Activated CD4-positive, CD25-positive, alpha-beta regulatory T cell treated with anti-CD3 and anti-CD28 coated beads, Interleukin-2, amount 50 U/mL, for 24 hours (primary cell): ENCODE measurements around the gene MGMT.

Source experiments
- ATAC-seq, 2 donors: fragments of 150-1000 bp; cut with Tn5 transposase; one replicate each; pipeline ENCODE4 v1.10.0; 2021; ENCODE audit warnings: mild to moderate bottlenecking in 1 of 2, moderate library complexity in 1 of 2

Gene MGMT

DNA sequence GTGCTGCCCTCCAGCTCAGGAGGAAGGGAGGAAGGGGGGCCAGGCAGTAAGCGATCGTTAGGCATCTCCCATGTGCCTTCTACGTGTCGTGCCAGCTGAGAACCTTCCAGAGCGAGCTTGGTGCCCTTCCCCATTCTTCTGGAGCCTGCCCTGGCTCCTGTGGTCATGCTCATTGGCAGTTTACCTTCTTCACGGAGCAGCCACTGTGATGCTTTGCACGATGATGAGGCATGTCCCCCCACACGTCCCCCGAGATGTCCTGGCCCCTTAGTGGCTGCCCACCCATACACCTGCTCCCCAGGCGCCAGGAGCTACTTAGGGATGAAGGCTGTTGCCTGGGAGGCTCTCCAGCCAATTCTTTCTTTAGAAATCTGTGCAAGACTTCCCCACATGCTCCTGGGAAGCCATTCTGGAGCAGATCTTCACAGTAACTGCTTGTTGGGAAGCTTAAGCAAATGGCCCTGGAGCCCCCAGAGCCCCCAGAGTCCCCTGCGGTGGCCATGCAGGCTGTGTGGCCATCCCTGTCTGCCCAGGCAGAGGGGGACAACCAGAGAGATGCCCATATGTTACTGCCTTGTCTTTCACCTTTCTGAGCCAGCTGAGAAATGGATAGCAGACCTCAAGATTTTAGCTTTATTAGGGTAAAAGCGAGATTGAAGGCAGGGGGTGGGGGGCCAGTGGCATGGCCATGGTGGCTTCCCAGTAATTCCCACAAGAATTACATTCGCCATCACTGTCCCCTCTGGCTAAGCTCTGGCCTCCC, 298.0 kb downstream of the MGMT start:
- ATAC-seq = no peak

- ATAC-seq = no peak
Observed at GRCh38 chr10:129765664-129766550, 298.9 kb downstream of the MGMT start.

DNA sequence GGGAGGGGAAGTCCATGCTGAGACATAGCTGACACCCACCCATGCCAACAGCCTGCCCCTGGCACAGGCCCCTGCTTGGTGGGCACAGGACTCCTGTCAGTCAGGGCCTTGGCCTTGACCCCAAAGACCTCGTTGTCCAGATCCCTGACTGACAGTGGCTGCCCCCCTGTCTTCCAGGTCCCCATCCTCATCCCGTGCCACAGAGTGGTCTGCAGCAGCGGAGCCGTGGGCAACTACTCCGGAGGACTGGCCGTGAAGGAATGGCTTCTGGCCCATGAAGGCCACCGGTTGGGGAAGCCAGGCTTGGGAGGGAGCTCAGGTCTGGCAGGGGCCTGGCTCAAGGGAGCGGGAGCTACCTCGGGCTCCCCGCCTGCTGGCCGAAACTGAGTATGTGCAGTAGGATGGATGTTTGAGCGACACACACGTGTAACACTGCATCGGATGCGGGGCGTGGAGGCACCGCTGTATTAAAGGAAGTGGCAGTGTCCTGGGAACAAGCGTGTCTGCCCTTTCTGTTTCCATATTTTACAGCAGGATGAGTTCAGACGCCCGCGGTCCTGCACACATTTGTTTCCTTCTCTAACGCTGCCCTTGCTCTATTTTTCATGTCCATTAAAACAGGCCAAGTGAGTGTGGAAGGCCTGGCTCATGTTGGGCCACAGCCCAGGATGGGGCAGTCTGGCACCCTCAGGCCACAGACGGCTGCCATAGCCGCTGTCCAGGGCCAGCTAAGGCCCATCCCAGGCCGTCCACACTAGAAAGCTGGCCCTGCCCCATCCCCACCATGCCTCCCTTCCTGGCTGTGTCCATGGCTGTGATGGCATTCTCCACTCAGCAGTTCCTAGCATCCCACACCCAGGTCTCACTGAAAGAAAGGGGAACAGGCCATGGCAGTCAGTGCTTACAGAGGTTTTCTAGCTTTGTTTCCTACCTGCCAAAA, 299.8 kb downstream of the MGMT start:
- no peak for ATAC-seq

- ATAC-seq = no peak
Observed at GRCh38 chr10:129767751-129768150, 300.7 kb downstream of the MGMT start.

DNA sequence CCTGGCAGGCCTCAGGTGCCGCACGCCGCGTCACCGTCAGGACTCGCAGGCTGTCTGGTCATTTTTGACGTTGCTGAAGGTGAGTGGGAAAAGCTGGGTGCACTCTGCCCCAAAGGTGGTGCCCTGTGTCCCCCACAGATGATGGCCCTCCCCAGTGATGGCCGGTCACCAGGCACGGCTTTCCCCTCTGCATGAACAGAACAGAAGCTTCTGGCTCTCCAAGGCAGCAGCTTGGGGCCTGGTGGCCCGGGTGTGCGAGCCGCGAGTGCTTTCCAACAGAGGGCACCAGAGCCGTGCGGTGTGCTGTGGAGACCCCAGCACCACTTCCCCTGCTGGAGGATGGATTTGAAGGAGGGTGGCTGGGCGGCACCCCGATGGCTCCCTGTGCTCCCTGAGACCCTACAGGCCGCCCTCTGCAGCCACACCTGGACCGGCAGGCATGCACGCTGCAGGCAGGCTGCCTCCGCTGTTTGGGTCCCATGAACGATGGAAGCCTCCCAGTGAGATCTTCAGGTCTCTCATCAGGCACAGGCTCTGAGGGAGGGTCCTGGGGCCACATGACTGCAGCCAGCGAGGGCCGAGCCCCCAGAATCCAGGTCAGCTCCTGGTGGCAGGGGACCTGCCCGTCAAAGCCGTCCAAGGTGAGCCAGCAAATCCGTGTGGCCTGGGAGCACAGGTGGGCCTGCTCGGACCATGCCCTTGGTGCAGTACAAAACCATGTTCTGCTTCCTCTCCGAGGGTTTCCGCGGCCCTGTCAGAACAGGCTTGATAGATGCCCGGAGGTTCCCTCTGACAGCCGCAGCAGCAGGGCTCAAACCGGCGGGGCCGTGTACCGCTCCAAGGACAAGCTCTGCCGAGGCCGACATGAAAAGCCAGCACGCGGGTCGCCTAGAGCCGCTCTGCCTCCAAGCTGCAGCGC, 301.7 kb downstream of the MGMT start:
- no peak for ATAC-seq

- ATAC-seq = no peak
Observed at GRCh38 chr10:129769381-129770116, 302.5 kb downstream of the MGMT start.

DNA sequence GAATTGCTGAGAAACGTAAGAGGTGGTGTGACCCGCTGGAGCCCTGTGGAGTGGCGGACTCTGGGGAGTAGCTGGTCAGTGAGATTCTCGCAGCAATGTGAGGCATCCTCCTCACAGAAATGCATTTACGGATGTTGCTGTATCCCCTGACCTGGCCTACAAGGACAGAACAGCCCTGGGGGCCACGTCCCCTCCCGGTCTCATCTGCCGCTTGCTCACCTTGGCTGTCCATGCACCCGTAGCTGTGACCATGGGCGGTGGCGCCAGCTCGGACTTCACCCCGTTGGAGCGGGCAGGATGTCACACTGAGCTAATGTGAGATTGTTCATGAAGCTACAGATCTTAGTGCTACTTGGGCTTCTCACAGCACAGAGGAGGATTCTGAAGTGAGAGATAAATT, 303.2 kb downstream of the MGMT start:
- ATAC-seq = no peak

- no peak for ATAC-seq
Observed at GRCh38 chr10:129771024-129771423, 304.0 kb downstream of the MGMT start.

DNA sequence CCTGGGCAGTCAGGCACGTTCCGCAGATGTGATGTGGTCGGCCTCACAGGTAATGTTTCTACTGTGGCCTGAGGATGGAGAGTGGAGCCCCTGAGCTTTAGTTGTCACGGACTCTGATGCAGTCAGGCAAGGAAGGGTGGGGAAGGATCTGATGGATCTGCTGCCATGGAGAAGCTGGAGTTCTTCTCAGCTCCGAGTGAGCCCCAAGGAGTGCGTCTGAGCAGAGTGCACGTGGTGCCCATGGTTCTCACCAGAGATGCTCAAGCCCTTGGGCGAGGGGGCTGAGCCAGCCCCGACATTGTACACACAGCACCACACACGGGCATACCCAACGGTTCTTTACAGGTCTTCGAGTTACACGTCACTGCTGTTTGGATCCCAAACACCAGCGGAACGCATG, 304.5 kb downstream of the MGMT start:
- ATAC-seq = no peak

GRCh38 chr10:129771991-129772431, 305.0 kb downstream of the MGMT start:
- ATAC-seq = no peak

DNA sequence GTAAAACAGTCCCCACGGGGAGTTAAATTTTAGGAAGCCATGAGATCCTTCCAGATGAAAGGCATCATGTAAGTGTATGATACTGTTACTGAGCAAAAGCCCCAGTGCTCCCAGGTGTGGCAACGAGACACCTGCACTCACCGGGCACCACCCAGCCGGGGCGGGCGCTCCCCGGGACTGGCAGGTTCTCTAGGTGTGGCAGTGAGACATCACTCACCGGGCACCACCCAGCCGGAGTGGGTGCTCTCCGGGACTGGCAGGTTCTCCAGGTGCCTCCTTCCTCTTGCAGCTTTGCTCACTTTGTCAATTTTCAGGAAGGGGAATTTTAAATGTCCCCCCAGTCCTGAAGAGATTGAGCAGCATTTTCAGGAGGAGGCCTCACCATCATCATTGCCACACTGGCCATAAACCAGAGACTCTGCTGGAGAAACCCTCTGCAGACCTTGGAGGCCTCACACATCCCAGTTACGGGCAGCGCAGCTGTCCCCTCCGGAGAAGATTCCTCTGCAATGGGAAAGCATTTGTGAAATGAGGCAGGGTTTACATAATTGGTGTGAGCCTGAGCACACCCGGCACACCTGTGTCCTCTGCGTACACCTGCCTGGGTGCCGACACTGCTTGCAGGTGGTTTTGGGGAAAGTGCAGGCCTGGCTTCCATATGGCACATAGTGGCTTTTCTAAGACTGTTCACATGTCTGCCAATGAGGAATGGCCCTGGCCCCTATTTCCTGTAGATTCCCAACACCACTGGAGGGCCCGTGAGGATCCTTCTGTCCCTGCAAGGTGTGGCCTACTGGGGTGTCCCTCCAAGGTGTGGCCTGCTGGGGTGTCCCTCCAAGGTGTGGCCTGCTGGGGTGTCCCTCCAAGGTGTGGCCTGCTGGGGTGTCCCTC, 305.7 kb downstream of the MGMT start:
- ATAC-seq = no peak

DNA sequence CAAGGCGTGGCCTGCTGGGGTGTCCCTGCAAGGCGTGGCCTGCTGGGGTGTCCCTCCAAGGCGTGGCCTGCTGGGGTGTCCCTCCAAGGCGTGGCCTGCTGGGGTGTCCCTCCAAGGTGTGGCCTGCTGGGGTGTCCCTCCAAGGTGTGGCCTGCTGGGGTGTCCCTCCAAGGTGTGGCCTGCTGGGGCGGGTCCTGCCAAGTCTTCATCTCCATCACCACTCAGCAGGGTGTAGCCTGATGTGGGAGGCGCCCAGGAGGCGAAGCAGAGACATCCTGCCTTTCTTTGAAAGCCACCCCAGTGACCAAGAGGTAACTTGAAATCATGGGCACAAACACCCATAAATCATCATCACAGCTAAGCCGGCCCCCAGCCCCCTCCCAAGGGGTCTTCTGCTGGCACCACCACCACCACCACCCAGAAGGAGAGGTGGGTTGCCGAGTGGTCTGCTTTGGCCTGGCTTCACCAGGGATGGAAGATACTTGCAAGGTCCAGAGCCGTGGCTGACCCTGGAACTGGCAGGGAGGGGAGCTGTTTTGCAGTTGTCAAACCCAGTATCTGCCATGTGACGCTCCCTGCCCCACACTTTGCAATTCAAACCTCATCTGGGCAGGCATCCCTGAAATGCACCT, 306.4 kb downstream of the MGMT start:
- no peak for ATAC-seq

DNA sequence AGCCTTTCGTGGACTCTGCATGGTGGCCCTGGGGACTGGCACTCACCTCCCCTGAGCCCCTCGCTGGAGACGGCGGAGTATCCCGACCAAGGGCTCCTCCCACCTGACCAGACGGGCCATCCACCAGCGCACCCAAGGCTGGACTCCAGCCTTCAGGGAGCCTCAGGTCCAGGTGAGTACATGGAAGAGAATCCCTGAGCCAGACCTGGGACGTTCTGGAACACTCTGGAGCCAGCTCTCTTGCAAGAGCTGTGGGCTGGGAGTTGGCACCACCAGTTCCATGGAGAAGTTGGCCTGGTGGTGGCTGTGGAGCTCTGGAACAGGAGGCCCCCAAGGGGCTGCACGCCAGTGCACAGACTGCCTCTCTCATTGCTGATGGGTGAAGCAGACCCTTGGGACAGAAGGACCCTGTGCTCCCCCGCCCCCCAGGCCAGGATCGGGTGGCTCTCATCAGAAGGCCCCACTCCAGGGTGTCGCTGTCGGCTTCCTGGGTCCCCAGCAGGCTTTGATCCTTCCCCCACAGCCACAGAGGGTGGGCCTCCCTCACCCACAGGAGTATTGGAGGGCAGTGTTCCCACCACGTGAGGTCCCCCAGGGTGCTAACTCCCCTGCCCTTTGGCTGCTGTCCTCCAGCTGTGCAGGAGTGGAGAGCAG, 307.2 kb downstream of the MGMT start:
- ATAC-seq = no peak

DNA sequence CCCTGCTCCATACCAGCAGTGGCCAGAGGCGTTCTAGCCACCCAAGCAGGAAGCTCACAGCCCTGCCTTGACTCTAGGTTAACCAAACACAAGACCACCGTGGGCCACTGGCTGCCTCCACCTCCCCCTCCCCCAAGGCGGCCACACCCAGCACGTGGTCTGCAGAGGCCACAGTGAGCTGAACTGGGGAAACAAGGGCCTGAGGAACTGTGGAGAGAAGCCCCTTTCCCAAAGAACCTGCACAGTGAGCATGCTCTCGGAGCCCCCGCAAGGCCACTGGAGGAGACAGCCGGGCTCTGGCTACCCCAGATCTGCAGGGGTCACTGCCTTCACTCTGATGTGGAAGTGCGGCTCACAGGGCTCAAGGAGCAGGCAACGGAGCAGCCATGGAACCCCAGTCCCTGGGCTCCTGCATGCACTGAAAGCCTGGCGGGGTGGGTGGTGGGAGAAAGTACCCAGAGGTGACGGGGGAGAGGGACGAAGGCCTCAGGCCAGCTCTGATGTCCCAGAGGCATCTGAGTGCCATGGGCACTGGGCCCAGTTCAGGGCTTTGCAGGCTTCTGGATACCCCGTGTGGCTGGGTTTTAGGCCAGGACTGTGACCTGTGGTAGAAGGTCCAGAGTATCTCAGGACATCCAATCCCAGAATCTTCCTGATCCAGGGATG, 307.8 kb downstream of the MGMT start:
- no peak for ATAC-seq

- no peak for ATAC-seq
Observed at GRCh38 chr10:129775681-129776080, 308.6 kb downstream of the MGMT start.

- no peak for ATAC-seq
Observed at GRCh38 chr10:129777687-129778086, 310.6 kb downstream of the MGMT start.

DNA sequence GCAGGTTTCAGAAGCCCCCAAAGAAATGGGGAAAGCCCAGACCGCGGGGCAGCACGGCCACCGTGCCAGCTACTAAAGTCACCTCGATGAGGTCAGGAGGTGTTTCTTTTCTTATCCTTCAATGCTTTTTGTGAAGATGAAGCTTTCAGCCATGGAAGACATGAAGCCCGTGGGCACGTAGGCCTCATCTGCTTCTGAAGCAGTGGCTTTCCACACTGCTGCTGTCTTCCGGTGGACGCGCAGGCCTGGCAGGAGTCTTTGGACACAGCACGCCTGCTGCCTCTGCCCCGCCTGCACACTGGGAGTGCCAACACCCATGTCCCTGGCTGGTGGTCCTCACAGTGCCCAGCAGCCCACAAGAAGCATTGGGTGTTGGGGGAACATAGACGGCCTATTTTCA, 311.5 kb downstream of the MGMT start:
- no peak for ATAC-seq
